Neural progenitor cell (in vitro differentiated cells): Measurements from ENCODE around the gene ADAMTS18. TPM values are rescaled to one million over a fixed set of nuclear protein-coding genes. Genes with fewer than 3 reads are reported as not detected.

ENCODE experiments used
- DNase-seq: peaks from one replicate; pipeline ENCODE4 v3.0.0-alpha.2; 2016; ENCODE audit warnings: low spot score
- H2AFZ ChIP-seq: fragments of 200-600 bp; sonication (generic); replicated peaks from 2 replicates; pipeline ENCODE4 v1.6.1; 2016; ENCODE audit warnings: antibody characterized with exemption
- H3F3A ChIP-seq: fragments of 200-600 bp; sonication (generic); 2 replicates; pipeline ENCODE4 v1.6.1; 2016; ENCODE audit warnings: antibody characterized with exemption, low read depth
- H3K27ac ChIP-seq: fragments of 200-600 bp; sonication (generic); 2 replicates; pipeline ENCODE4 v1.5.1; 2016; ENCODE audit warnings: mild to moderate bottlenecking
- H3K27me3 ChIP-seq: fragments of 200-600 bp; sonication (generic); 2 replicates; pipeline ENCODE4 v1.6.1; 2016; ENCODE audit warnings: mild to moderate bottlenecking, moderate library complexity
- H3K36me3 ChIP-seq: fragments of 200-600 bp; sonication (generic); 2 replicates; pipeline ENCODE4 v1.5.1; 2016
- H3K4me1 ChIP-seq: fragments of 200-600 bp; sonication (generic); 2 replicates; pipeline ENCODE4 v1.6.1; 2016; ENCODE audit warnings: mixed run types
- H3K4me2 ChIP-seq: fragments of 200-600 bp; sonication (generic); 2 replicates; pipeline ENCODE4 v1.6.1; 2016
- H3K4me3 ChIP-seq: fragments of 200-600 bp; sonication (generic); 2 replicates; pipeline ENCODE4 v1.5.1; 2016
- H3K79me2 ChIP-seq: fragments of 200-600 bp; sonication (generic); 2 replicates; pipeline ENCODE4 v1.6.1; 2016; ENCODE audit warnings: low read depth
- H3K9ac ChIP-seq: fragments of 200-600 bp; sonication (generic); 2 replicates; pipeline ENCODE4 v1.6.1; 2016
- H3K9me3 ChIP-seq: fragments of 200-600 bp; sonication (generic); 2 replicates; pipeline ENCODE4 v1.5.1; 2016; ENCODE audit warnings: low read depth
- H4K20me1 ChIP-seq: fragments of 200-600 bp; sonication (generic); 2 replicates; pipeline ENCODE4 v1.6.1; 2016; ENCODE audit warnings: low read depth
- H3K27ac Mint-ChIP-seq: 3 replicates; pipeline ENCODE4 v1.8.0; 2021; ENCODE audit warnings: mixed read lengths
- H3K27me3 Mint-ChIP-seq: 2 replicates; pipeline ENCODE4 v1.8.0; 2022; ENCODE audit warnings: low read depth, mild to moderate bottlenecking, inconsistent platforms, moderate library complexity, mixed read lengths; ENCODE audit not compliant: insufficient read depth
- H3K36me3 Mint-ChIP-seq: 3 replicates; pipeline ENCODE4 v1.8.0; 2021; ENCODE audit warnings: mixed read lengths
- H3K4me1 Mint-ChIP-seq: 3 replicates; pipeline ENCODE4 v1.8.0; 2021; ENCODE audit warnings: mixed read lengths
- H3K4me3 Mint-ChIP-seq: 3 replicates; pipeline ENCODE4 v1.8.0; 2021; ENCODE audit warnings: mild to moderate bottlenecking, moderate library complexity, mixed read lengths
- H3K9me3 Mint-ChIP-seq: 3 replicates; pipeline ENCODE4 v1.8.0; 2020; ENCODE audit warnings: mixed read lengths
- CTCF ChIP-seq: fragments of 200-600 bp; sonication (generic); IDR thresholded peaks from 2 replicates; pipeline ENCODE4 v1.5.1; 2017; ENCODE audit warnings: antibody characterized with exemption, mild to moderate bottlenecking
- EZH2 ChIP-seq: fragments of 200-600 bp; sonication (generic); IDR thresholded peaks from 2 replicates; pipeline ENCODE4 v1.6.1; 2017; ENCODE audit warnings: antibody characterized with exemption, mild to moderate bottlenecking, moderate library complexity
- EZH2phosphoT487 ChIP-seq: fragments of 200-600 bp; sonication (generic); IDR thresholded peaks from 2 replicates; pipeline ENCODE4 v1.6.1; 2017; ENCODE audit warnings: antibody characterized with exemption
- total RNA-seq: library from RNA; depleted of rRNA; stranded (reverse); fragments of >200 nt; gene quantifications from 2 replicates; pipeline ENCODE4 v1.2.3, GENCODE V29; 2015; ENCODE audit warnings: low replicate concordance

The ADAMTS18 gene
- total RNA-seq, 1 donor from 2014 or later = 1.9 TPM

DNA sequence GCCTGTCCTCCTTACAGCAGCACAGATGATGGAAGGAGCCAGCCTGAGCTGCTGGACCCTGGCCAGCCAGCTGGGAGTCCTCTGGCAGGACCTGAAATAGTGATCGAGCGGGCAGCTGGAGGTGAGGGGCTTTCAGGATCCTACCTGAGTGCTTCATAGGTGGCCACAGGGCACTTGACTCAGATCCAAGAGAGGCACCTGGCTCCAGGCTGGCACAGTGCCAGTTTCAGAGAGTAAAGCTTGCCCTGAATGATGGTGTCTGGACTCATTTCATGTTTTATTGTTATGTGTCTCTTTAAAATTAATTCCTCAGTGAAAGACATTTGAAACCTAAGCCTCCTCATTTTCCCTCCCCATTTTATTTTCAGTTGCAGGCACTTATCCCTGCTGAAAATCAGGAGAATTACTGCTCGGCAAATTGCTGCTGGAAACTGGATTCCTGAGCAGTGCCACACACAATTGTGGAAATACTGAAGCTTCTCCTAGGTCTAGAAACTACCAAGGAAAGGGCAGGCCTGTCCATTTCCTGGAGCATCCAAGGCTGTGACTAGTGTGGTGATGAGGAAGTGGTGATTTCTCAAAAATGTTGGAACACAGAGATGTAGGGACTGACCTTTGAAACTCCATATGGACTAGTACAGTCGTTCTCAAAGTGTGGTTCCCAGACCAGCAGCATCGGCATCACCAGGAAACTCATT, 16.1 kb upstream of the ADAMTS18 start:
- DNase-seq = no peak
- peaks cover 6% of the 10 kb centered on the region for H3K27me3 Mint-ChIP-seq
- H3K4me1 Mint-ChIP-seq = peaks cover 11% of the 10 kb centered on the region
- no peak overlapping the region for H2AFZ ChIP-seq
- H3K4me3 Mint-ChIP-seq = no peak overlapping the region
- H3K4me1 ChIP-seq = peaks cover 4% of the 10 kb centered on the region
- no peak overlapping the region for H3K4me2 ChIP-seq
- no peaks in the 10 kb centered on the region for H3K9me3 Mint-ChIP-seq
- no peak for TF ChIP-seq CTCF
- no peak for TF ChIP-seq EZH2
- no peak for TF ChIP-seq EZH2phosphoT487
- no peaks in the 10 kb centered on the region for H3K36me3 ChIP-seq
- no peaks in the 10 kb centered on the region for H3K79me2 ChIP-seq
- no peak overlapping the region for H3K9ac ChIP-seq
- H3K27ac Mint-ChIP-seq = no peak overlapping the region
- no peaks in the 10 kb centered on the region for H3K9me3 ChIP-seq
- H3K27me3 ChIP-seq = no peaks in the 10 kb centered on the region
- no peaks in the 10 kb centered on the region for H3K36me3 Mint-ChIP-seq
- no peak overlapping the region for H3K4me3 ChIP-seq
- H3F3A ChIP-seq = no peaks in the 10 kb centered on the region
- no peak overlapping the region for H3K27ac ChIP-seq
- no peaks in the 10 kb centered on the region for H4K20me1 ChIP-seq

DNA sequence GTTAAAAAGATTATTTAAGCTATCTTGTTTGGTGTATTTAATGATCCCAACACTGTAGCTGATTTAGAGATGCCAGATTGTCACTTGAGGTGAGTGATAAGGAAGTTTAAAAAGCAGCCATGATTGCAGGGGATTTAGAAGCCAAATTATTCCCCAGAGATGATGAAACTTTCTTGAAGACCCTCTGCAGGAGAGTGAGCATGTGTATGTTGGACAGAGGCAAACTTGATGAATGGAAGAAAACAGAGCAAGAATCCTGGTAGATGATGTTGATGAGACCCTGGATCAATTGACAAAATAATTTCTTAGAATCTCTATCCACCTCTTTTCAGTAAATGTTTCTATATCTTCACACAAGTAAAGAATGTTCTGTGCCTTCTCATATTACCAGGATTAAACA, 14.4 kb upstream of the ADAMTS18 start:
- Mint-ChIP-seq H3K36me3 (no peaks in the 10 kb centered on the region), H3K27me3 (peaks cover 6% of the 10 kb centered on the region), H3K27ac (no peak overlapping the region), H3K4me3 (no peak overlapping the region), H3K4me1 (peaks cover 11% of the 10 kb centered on the region), H3K9me3 (no peaks in the 10 kb centered on the region)
- H3K4me3 ChIP-seq = no peak overlapping the region
- H3K4me2 ChIP-seq = no peak overlapping the region
- H3K27me3 ChIP-seq = no peaks in the 10 kb centered on the region
- no peaks in the 10 kb centered on the region for H4K20me1 ChIP-seq
- no peaks in the 10 kb centered on the region for H3K79me2 ChIP-seq
- no peak for TF ChIP-seq CTCF
- TF ChIP-seq EZH2 = no peak
- H3K27ac ChIP-seq = no peak overlapping the region
- no peak overlapping the region for H2AFZ ChIP-seq
- no peak overlapping the region for H3K9ac ChIP-seq
- H3F3A ChIP-seq = no peaks in the 10 kb centered on the region
- no peaks in the 10 kb centered on the region for H3K4me1 ChIP-seq
- H3K9me3 ChIP-seq = no peaks in the 10 kb centered on the region
- DNase-seq = no peak
- no peaks in the 10 kb centered on the region for H3K36me3 ChIP-seq

DNA sequence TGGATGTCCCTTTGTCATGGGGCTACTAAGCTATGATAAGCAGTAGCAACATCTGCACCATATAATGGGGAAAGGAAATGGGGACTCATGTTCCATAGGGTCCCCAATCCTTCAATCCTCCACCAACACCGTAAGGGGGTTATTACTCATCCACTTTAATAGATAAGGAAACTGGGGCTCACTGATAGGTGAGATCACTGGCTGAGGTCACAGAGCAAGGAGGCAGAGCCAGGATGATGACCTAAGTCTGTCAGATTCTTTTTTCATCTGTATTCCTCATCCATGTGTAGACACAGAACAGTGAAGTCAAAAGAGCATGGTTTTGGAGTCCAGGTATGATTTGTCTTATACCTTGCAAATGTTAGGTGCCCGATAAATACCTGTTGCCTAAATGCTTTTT, 10.5 kb upstream of the ADAMTS18 start:
- no peaks in the 10 kb centered on the region for H3K79me2 ChIP-seq
- Mint-ChIP-seq H3K27me3 (peaks cover 2% of the 10 kb centered on the region), H3K4me1 (peaks cover 13% of the 10 kb centered on the region), H3K27ac (no peak overlapping the region), H3K9me3 (no peaks in the 10 kb centered on the region), H3K4me3 (no peak overlapping the region), H3K36me3 (no peaks in the 10 kb centered on the region)
- no peak overlapping the region for H3K9ac ChIP-seq
- peaks cover 9% of the 10 kb centered on the region for H3K4me1 ChIP-seq
- TF ChIP-seq EZH2phosphoT487 (no peak), EZH2 (no peak), CTCF (no peak)
- DNase-seq = no peak
- H2AFZ ChIP-seq = no peak overlapping the region
- no peaks in the 10 kb centered on the region for H3K36me3 ChIP-seq
- H3K4me2 ChIP-seq = no peak overlapping the region
- H4K20me1 ChIP-seq = no peaks in the 10 kb centered on the region
- H3K9me3 ChIP-seq = no peaks in the 10 kb centered on the region
- no peaks in the 10 kb centered on the region for H3F3A ChIP-seq
- H3K27me3 ChIP-seq = no peaks in the 10 kb centered on the region
- H3K4me3 ChIP-seq = no peak overlapping the region
- no peak overlapping the region for H3K27ac ChIP-seq
